ENCODE results near the gene ECI1.
A peak's percentile ranks its signal among the peaks of the same experiment; 100 is the strongest.

The ECI1 gene, protein sequence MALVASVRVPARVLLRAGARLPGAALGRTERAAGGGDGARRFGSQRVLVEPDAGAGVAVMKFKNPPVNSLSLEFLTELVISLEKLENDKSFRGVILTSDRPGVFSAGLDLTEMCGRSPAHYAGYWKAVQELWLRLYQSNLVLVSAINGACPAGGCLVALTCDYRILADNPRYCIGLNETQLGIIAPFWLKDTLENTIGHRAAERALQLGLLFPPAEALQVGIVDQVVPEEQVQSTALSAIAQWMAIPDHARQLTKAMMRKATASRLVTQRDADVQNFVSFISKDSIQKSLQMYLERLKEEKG

DNA sequence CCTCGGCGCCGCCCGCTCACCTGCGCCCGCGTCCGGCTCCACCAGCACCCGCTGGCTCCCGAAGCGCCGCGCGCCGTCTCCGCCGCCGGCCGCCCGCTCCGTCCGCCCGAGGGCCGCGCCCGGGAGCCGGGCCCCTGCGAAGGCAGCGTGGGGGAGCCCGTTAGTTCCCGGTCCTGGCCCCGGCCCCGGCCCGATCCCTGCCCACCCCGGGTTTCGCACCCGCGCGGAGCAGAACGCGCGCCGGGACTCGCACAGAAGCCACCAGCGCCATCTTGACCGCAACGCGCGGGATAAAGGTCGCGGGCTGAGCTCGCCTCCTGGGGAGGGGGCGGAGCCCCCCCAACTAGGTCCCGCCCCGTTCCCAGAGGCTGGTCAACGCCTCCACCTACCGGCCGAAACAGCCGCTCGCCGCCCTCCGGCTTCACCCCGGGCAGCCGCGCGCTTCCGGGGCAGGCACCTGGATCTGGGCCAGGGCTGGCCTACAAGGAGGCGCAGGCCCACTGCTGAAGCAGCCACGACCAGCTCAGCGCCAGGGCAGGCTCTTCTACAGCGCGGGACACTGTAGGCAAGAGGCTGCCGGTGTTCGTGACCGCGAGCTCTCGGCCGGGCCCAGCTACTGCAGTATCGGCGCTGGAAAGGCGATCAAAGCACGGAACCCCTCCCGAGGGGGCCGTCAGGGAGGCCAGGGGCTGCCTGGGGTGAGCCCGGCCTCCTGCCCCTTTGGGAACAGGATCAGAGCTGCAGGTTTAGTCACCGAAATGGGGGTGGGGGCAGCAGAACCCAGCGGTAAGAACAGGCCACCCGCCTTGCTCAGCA, at the start of gene ECI1:
Gene ECI1, minus strand, starts transcription at position 292 of the 816 bp plus-strand sequence. Its CDS starts 21 bp downstream, at position 271.
- peak; percentile 85 for DNase-seq (ENCODE audit: low spot score)

DNA sequence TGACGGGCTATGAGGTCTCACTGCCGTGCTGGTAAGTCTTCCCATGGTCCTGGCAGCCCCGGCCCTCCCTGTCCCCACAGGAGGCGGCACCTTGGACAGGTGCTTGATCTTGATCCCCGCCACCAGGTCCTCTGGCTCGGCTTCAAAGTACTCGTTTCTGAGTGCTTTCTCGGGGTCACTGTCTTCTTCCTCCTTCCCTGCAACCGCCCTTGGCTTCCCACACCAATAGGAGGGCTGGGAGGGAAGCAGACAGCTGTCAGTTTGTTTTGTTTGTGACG, 48.5 kb upstream of the ECI1 start:
- DNase-seq (ENCODE audit: low spot score): no peak

DNA sequence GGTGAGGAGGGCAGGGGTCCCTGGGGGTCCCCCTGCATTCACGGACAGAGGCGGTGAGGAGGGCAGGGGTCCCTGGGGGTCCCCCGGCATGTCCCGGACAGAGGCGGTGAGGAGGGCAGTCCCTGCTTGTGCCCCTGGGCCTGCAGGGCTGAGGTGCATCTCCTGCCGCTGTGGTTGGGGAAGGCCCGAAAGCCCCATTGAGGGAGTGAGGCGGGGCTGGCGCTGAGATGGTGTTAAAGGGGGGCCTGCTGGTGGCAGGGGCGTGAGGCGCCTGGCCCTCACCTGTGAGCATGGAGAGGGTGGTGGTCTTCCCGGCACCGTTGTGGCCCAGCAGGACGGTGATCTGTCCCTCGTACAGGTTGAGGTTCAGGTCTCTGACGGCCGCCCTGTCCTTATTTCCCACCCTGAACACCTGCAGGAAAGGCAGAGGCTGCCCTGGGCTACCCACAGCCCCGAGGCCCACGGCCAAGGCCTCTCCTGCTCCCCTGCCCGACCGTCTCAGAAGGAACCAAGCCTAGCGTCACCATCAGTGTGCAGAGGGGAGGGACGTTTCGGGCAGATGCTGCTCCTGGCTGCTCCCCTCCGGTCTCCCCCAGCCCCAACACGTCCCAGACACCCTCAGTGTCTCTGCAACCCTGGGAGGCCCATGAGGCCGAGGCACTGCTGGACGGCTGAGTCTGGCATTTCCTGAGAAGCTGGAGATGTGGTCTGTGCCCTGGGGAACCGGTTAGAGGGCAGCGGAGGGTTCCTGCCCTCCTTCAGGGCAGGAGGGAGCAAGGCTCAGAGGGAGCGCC, 47.9 kb upstream of the ECI1 start:
- no peak for DNase-seq (ENCODE audit: low spot score)

DNA sequence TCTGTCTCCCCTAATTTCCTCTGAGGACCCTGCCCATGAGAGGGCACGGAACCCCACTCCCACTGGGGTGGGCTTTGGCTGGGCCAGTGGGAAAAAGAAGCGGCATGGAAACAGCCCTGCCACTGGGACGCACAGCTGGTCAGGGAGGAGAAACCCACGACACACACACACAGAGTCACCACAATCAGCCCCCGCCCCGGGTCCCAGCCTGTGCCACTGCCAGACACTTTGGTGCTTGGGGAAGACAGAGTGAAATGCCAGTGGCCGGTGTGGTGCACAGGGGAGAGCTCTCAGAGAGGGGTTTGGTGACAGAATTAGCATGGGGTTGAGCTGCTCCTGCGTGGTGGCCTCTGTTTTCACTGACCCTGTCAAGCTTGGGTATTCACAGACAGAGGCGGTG, 47.2 kb upstream of the ECI1 start:
- DNase-seq (ENCODE audit: low spot score): no peak

DNA sequence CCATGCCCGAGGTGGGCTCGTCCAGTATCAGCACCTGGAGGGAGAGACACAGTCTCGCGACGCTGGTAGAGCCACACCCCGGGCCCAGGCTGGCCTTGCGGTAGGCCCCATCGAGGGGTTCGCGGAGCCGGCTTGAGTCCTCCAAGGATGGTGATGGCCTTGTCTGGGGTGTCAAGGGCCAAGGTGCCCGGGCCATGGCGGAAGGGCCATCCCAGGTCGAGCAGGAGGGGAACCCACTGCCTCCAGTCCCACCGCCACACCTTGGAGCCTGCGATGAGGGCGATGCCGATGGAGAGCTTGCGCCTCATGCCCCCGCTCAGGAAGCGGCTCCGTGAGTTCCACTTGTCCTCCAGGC, 46.1 kb upstream of the ECI1 start:
- DNase-seq (ENCODE audit: low spot score): no peak

DNA sequence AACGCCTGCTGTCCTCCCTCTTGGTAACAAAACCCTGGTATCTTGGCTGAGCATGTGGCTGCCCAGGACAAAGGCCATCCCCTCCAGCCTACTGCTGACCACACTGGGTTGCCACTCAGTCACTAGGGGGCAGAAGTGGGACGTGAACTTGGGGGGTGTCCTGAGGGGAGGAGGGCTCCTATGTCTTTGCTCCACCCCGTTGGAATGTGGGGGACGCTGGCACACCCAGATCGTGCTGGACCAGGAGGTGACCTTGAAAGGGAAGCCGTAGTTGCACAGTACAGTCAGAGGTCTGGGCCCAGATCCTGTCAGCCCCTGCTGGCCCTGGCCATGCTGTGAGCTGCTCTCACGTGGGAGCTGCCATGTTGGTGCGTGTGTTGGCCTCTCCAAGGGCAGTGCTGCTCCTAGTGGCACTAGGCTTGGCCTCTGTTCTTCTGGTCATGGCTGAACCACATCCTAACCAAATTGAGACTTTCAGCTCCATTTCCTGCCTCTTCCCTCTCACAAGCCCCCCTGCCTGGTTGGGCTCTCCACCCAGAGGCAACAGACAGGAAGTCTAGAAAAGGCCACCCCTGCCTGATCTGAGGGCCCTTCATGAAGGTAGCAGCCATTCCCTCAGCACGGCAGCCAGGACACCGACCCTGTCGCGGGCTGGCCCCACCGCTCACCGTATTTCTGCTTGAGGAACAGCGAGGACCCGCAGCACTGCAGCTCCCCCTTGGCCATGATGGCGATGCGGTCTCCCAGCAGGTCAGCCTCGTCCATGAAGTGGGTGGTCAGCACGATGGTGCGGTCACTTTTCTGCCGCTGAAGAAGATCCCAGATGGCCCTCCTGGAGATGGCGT, 45.5 kb upstream of the ECI1 start:
- peak; percentile 4 for DNase-seq (ENCODE audit: low spot score)

DNA sequence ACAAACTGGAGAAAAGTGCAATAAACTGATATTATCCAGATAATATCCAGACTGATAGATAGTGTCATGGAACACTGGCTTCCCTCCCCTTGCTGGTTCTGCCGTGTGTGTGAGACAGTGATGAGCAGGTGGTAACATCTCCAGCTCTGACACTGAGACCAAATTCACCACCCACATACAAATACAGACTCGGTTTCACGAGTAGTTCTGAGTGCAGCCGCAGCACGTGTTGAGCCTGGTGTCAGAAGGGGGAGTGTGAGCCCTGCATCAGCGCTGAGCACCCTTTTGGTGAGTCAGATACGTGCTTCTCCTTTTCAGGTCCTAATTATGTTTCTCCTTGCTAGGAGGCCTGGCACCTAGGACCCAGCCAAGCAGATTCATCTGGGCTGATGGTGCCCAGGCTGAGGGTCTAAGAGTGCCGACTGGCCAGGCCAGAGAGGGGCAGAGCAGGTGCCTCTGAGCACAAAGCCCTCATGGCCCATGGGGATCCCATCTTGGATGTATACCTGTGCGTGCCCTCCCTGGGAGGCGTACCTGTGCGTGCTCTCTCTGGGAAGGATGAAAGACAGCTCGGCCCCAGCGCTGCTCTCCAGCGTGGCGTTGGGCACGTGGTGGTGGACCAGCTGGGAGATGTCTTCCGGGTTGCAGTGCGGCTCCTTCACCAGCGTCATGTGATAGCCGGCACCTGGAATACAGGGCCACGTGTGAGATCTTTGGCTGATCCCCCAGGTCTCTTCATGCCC, 43.8 kb upstream of the ECI1 start:
- DNase-seq (ENCODE audit: low spot score): no peak

DNA sequence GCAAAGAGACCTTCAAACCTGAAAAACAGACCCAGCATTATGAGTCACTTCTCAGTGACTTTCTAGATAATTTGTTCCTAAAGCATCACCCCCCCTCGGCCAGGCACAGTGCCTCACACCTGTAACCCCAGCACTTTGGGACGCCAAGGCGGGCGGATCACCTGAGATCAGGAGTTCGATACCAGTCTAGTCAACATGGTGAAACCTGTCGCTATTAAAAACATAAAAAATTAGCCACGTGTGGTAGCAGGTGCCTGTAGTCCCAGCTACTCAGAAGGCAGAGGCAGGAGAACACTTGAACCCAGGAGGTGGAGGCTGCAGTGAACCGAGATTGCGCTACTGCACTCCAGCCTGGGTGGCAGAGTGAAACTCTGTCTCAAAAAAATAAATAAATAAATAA, 40.8 kb upstream of the ECI1 start:
- no peak for DNase-seq (ENCODE audit: low spot score)

DNA sequence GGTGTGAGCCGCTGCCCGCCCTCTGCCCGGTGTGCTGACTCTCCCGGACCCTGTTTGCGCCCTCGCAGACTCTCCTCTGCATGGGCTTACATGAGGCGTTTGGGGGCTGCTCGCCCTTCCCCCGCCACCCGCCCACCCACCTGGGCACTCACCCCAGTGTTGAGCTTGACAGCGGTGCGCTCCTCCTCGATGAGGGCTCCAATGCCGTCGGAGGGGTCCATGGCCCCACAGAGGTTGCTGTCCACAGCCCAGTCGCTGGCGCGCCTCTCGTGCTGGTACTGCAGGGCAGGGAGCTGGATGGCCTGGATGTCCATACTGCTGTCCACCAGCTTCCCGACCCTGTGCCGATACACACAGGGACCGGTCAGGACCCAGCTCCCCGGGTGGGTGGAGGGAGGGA, 37.9 kb upstream of the ECI1 start:
- no peak for DNase-seq (ENCODE audit: low spot score)

DNA sequence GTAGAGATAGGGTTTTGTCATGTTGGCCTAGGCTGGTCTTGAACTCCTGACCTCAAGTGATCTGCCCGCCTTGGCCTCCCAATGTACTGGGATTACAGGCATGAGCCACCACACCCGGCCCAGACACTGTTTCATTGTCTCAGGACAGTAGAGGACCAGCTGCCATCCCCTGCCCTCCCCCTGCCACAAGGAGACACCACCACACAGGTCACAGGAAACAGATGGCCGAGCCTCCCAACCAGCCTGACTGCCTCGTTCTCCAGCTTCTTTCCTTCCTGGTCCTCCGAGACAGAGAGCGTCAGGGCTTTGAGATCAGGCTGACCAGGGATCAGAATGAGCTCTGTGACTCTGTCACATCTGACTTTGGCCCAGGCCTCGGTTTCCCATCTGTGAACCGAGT, 37.3 kb upstream of the ECI1 start:
- DNase-seq (ENCODE audit: low spot score): no peak

DNA sequence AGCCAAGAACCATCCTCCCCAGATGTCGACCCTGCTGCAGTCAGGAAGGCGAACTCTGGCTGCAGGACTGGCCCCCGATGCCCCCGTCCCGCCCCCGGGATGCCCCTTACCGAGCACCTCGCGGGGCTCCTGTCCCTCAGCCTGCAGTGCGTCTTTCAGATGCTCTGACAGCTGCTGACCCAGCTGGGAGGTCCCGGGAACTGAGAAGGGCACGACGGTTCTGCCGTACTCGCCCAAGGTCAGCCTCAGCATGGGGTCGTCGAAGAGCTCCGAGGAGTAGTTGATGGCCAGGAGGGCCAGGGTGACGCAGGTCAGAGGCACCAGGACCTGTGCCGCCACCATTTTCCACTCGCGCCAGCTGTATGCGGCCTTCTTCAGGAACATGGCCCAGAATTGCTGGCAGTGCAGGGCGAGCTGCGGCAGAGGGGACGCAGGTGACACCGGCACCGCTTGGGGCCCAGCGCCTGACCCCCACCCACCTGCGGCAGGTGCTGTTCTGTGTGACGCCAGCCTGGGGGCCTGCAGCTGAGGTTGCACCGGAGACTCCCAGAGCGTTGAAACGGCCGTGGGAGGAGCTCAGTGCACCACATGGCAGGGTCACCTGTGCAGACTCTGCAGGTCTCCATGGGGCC, 36.6 kb upstream of the ECI1 start:
- no peak for DNase-seq (ENCODE audit: low spot score)

DNA sequence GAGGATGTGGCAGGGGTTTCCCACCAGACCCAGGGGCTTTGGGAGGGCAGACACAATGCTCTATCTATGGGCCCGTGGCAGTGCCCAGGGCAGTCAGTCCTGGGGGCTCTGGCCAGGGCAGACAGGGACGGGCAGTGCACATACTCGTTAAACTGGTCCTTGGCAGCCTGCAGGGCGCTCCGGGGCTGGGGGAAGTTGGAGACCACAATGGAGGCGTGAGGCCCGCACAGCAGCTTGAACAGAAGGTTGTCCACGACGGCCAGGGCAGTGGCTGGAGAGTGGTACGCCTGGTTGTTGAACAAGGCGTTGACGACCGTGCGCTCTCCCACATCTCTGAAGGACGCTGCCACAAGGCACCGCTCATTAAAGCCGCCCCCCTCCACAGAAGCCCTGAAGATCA, 35.2 kb upstream of the ECI1 start:
- no peak for DNase-seq (ENCODE audit: low spot score)

DNA sequence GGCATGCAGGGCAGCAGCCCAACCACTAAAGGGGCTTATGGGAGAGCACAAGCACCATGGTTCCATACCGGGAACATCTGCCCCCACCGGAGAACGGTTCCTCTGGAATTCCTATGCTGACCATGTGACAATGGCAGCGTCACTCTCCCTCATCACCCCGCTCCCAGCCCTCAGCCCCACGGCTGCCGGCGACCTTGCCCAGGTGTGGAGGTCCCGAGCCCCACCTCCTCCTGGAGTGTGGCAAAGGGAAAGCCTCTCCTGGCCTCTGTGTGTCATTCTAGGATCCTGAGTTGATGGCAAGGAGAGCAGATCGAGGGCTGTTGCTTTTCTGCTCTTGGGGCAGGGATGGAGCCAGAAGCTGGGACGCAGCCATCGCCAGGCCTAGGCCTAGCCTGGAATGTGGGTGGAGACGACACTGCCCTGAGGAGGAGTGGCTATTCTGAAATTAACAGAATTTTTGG, 34.4 kb upstream of the ECI1 start:
- no peak for DNase-seq (ENCODE audit: low spot score)

DNA sequence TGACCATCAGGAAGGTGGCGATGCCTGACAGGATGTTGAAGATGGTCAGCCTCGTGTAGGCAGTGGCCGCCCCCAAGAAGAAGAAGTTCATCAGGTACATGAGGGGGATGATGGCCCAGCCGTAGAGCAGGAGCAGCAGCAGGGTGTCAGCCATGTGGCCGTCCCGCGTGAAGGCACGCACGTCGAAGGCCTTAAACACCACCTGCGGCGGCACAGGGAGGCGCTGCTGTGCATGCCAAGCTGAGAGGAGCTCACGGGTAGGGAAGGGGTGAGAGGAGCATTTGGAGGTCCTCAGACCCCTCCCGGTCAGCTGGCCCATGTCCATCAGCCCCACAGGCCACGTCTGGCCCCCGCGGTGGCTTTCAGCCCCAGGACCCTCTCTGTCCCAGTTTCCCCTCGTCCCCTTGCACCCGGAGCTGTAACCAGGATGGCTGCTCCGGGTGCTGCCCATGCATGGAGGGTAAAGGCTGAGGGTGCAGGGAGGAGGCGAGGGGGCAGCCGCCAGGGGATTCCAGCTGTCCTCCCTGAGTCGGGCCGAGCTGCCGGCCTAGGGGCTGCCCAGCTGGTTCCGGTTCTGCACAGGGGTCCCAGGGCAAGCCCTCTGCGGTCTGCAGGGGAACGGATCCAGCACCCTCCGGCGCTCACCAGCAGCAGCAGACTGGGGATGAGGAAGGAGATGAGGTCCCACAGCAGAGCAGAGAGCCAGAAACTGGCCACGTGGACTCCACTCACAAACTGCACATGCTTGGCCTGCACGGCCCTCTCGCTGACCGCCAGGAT, 33.6 kb upstream of the ECI1 start:
- no peak for DNase-seq (ENCODE audit: low spot score)

DNA sequence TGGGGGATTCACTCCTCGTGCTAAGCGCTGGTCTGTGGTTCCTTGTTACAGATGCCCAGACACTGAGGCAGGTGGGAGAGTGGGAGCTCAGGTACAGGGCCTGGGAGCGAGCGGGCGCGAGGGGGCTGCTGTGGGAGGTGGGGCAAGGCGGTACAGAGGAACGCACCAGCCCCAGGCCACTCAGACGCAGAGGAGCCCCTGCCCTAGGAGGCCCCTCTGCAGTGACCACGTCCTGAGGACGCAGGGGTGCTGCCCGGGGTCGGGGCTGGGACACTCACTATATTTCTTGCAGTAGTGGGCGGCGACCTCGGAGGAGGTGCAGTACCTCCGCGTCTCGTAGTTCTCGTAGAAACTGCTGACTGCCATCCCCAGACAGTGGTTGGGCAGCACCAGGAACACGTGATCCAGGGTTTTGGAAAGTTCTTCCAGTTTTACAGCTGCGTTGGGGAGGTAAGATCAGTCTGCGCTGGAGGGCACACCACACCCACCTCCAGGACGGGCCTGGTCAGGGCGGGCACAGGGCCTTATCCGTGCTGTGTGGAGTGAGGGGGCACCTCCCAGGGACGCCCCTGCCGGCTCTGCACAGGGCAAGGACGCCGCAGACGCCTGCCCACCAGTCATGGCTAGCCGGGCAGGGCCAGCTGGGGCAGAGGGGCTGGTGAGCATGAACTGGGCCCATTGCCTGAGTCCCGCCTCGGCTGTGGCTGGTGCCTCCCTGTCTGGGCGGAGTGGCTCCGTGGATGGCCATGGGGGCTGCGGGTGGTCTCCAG, 32.8 kb upstream of the ECI1 start:
- DNase-seq (ENCODE audit: low spot score): no peak

DNA sequence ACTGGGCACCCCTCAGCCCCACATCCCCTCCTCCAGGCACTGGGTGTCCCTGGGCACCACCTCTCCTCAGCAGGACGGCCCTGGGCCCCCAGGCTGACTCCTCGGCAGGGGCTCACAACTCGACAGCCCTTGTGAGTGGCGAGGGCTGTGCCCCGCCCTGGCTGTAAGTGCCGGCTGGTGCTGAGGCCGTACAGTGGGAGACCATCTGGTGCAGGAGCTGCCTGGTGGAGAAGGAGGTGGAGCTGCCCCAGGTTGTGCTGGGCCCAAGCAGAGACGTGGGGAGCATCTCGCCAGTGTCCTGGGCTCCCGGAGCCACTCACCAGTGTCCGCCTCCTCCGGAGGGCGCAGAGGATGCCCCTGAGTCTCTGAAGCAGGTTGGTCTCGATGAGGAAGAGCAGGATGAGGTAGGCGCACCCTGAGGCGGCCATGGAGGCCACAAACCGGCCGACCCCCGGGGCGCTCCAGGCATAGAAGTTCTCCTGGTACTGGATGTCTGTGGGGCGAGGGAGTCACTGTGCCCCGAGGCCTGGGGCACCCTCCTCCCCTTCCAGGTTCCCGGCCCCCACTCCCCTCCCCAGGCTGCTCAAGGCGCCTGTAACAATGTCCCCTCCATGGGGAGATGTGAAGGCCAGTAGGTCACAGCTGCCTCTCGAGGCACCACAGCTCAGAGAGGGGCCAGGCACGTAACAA, 31.6 kb upstream of the ECI1 start:
- no peak for DNase-seq (ENCODE audit: low spot score)

DNA sequence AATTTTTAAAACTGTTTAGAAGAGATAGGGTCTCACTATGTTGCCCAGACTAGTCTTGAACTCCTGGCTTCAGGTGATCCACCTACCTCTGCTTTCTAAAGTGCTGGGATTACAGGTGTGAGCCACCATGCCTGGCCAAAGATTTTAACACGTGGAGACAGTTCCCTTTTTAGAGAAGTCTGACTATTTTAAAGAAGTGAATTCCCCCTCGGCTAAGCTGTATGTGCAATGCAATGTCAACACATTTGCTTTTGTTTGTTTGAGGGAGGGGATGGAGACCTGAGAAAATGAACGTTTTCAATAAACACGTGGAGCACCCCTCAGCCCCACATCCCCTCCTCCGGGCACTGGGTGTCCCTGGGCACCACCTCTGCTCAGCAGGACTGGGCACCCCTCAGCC, 30.9 kb upstream of the ECI1 start:
- DNase-seq (ENCODE audit: low spot score): no peak

DNA sequence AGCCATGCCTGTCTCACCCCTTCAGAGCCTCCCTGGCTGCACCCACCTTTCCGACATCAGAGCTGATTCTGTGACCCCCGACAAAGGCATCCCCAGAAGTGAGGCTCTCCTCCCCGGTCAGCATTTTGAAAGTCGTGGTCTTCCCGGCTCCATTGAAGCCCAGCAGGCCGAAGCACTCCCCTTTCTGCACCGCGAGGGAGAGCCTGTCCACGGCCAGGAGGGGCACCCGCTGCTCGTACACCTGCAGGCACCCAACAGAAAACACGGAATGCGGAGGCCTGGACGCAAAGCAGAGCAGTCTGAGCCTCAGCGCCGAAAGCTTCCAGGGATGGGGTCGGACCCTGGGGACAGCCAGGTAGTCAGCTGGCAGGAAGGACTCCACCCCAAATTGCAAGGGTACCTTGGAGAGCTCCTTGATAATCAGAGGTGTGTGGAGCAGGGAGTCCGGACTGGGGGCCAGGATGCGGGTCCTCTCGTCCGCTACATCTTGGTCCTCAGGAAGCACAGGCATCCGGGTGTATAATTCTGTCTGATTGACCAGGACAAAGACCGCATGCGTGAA, 29.7 kb upstream of the ECI1 start:
- DNase-seq (ENCODE audit: low spot score): no peak

Data from CD4-positive, alpha-beta T cell treated with Interleukin-2 at 100 ng/mL for 4 hours (primary cell).